ENCODE measurements around the gene ITGA6.

Gene ITGA6

GRCh38 chr2:172416447-172417058 lies 10.8 kb upstream of the ITGA6 start:
- no peak for DNase-seq

GRCh38 chr2:172420216-172420615 lies 7.2 kb upstream of the ITGA6 start:
- DNase-seq: no peak

- DNase-seq: no peak
These were observed 4.2 kb upstream of the ITGA6 start for GRCh38 chr2:172423160-172423559.

GRCh38 chr2:172425336-172425735 lies 2.0 kb upstream of the ITGA6 start:
- DNase-seq: no peak

- no peak for DNase-seq
These were observed 641 bp upstream of the ITGA6 start for GRCh38 chr2:172426635-172427255.

GRCh38 chr2:172427990-172428831 lies 825 bp downstream of the ITGA6 start:
- DNase-seq: peak; percentile 71

- no peak for DNase-seq
These were observed 1.4 kb downstream of the ITGA6 start for GRCh38 chr2:172428832-172429210.

GRCh38 chr2:172429301-172429968 lies 2.0 kb downstream of the ITGA6 start:
- DNase-seq: no peak

GRCh38 chr2:172430027-172430426 lies 2.6 kb downstream of the ITGA6 start:
- DNase-seq: no peak

- DNase-seq: no peak
These were observed 3.3 kb downstream of the ITGA6 start for GRCh38 chr2:172430678-172431077.

GRCh38 chr2:172431463-172431862 lies 4.1 kb downstream of the ITGA6 start:
- DNase-seq: no peak

- no peak for DNase-seq
These were observed 4.6 kb downstream of the ITGA6 start for GRCh38 chr2:172431993-172432392.

GRCh38 chr2:172433144-172433543 lies 5.8 kb downstream of the ITGA6 start:
- no peak for DNase-seq

GRCh38 chr2:172434821-172435605 lies 7.6 kb downstream of the ITGA6 start:
- DNase-seq: no peak

GRCh38 chr2:172435606-172435911 lies 8.2 kb downstream of the ITGA6 start:
- no peak for DNase-seq

GRCh38 chr2:172436889-172437288 lies 9.5 kb downstream of the ITGA6 start:
- no peak for DNase-seq

GRCh38 chr2:172437419-172438341 lies 10.3 kb downstream of the ITGA6 start:
- DNase-seq: peak; percentile 59

- no peak for DNase-seq
These were observed 11.5 kb downstream of the ITGA6 start for GRCh38 chr2:172438741-172439508.

GRCh38 chr2:172439509-172439860 lies 12.1 kb downstream of the ITGA6 start:
- DNase-seq: no peak

- no peak for DNase-seq
These were observed 12.5 kb downstream of the ITGA6 start for GRCh38 chr2:172439911-172440310.

- no peak for DNase-seq
These were observed 13.4 kb downstream of the ITGA6 start for GRCh38 chr2:172440795-172441194.
